ENCODE results near the gene H6PD.

The H6PD gene

GRCh38 chr1:9225411-9225785, 9.2 kb upstream of the H6PD start:
- no peak for DNase-seq
- 90% methylated on average over 5 of the region's 5 CpGs for WGBS
- Histone ChIP-seq H3K4me3 (ENCODE audit: insufficient read depth in 1 of 2, low read depth in 1 of 2, low read length in 2 of 2) (no peak overlapping the region), H3K36me3 (ENCODE audit: control insufficient read depth in 1 of 2, insufficient read depth in 2 of 2, low read depth in 1 of 2, low read length in 2 of 2) (no peaks in the 10 kb centered on the region), H3K9me3 (ENCODE audit: control insufficient read depth, low read length) (no peaks in the 10 kb centered on the region), H2BK12ac (ENCODE audit: low read length in 2 of 2) (no peak overlapping the region), H3K27me3 (ENCODE audit: control insufficient read depth in 1 of 2, insufficient read depth in 1 of 2, low read length in 2 of 2) (peaks cover 0 to 15% of the 10 kb centered on the region in 2 experiments), H3K4me2 (ENCODE audit: low read length, poor library complexity, severe bottlenecking) (no peak overlapping the region), H3K14ac (ENCODE audit: low read length in 2 of 2) (no peak overlapping the region), H4K8ac (ENCODE audit: low read length) (no peak overlapping the region), H2AK5ac (ENCODE audit: low read length, severe bottlenecking) (no peak overlapping the region), H3K23ac (ENCODE audit: low read length in 2 of 2) (no peak overlapping the region), H2AFZ (ENCODE audit: low read depth, low read length) (no peak overlapping the region), H2BK15ac (ENCODE audit: low read depth, poor library complexity, severe bottlenecking) (no peak overlapping the region), H3K79me1 (replicated peaks; ENCODE audit: low read length, poor library complexity, severe bottlenecking) (no peaks in the 10 kb centered on the region), H3K9ac (ENCODE audit: low read length) (no peak overlapping the region), H3K4me1 (ENCODE audit: control insufficient read depth, insufficient read depth, low read depth, low read length) (no peaks in the 10 kb centered on the region), H2BK5ac (ENCODE audit: low read depth, low read length, poor library complexity, severe bottlenecking) (no peak overlapping the region), H3K4ac (ENCODE audit: low read depth in 1 of 2, low read length in 2 of 2) (no peak overlapping the region), H3K18ac (ENCODE audit: low read depth in 1 of 2, low read length in 2 of 2) (no peak overlapping the region), H2BK120ac (ENCODE audit: low read depth, low read length) (no peak overlapping the region), H3K27ac (ENCODE audit: low read length, poor library complexity, severe bottlenecking) (no peak overlapping the region), H4K91ac (ENCODE audit: low read length) (no peak overlapping the region)

GRCh38 chr1:9228609-9229008, 6.0 kb upstream of the H6PD start:
- Histone ChIP-seq H2BK120ac (ENCODE audit: low read depth, low read length) (no peak overlapping the region), H3K14ac (ENCODE audit: low read length in 2 of 2) (no peak overlapping the region), H3K9me3 (ENCODE audit: control insufficient read depth, low read length) (no peaks in the 10 kb centered on the region), H3K18ac (ENCODE audit: low read depth in 1 of 2, low read length in 2 of 2) (no peak overlapping the region), H3K4ac (ENCODE audit: low read depth in 1 of 2, low read length in 2 of 2) (no peak overlapping the region), H4K91ac (ENCODE audit: low read length) (no peak overlapping the region), H3K79me1 (replicated peaks; ENCODE audit: low read length, poor library complexity, severe bottlenecking) (no peaks in the 10 kb centered on the region), H2BK12ac (ENCODE audit: low read length in 2 of 2) (no peak overlapping the region), H2BK5ac (ENCODE audit: low read depth, low read length, poor library complexity, severe bottlenecking) (no peak overlapping the region), H3K4me1 (ENCODE audit: control insufficient read depth, insufficient read depth, low read depth, low read length) (peaks cover 11% of the 10 kb centered on the region), H4K8ac (ENCODE audit: low read length) (no peak overlapping the region), H2BK15ac (ENCODE audit: low read depth, poor library complexity, severe bottlenecking) (no peak overlapping the region), H3K27me3 (ENCODE audit: control insufficient read depth in 1 of 2, insufficient read depth in 1 of 2, low read length in 2 of 2) (peaks cover 0 to 15% of the 10 kb centered on the region in 2 experiments), H3K4me2 (ENCODE audit: low read length, poor library complexity, severe bottlenecking) (no peak overlapping the region), H3K4me3 (ENCODE audit: insufficient read depth in 1 of 2, low read depth in 1 of 2, low read length in 2 of 2) (no peak overlapping the region), H3K9ac (ENCODE audit: low read length) (no peak overlapping the region), H3K36me3 (ENCODE audit: control insufficient read depth in 1 of 2, insufficient read depth in 2 of 2, low read depth in 1 of 2, low read length in 2 of 2) (no peaks in the 10 kb centered on the region), H3K27ac (ENCODE audit: low read length, poor library complexity, severe bottlenecking) (no peak overlapping the region), H2AK5ac (ENCODE audit: low read length, severe bottlenecking) (no peak overlapping the region), H3K23ac (ENCODE audit: low read length in 2 of 2) (no peak overlapping the region), H2AFZ (ENCODE audit: low read depth, low read length) (no peak overlapping the region)
- no peak for DNase-seq
- WGBS, result 93% methylated on average over 1 of the region's 4 CpGs

GRCh38 chr1:9229549-9229948, 5.0 kb upstream of the H6PD start:
- Histone ChIP-seq H3K9ac (ENCODE audit: low read length) (no peak overlapping the region), H3K27me3 (ENCODE audit: control insufficient read depth in 1 of 2, insufficient read depth in 1 of 2, low read length in 2 of 2) (peaks cover 0 to 15% of the 10 kb centered on the region in 2 experiments), H3K9me3 (ENCODE audit: control insufficient read depth, low read length) (no peaks in the 10 kb centered on the region), H2AFZ (ENCODE audit: low read depth, low read length) (no peak overlapping the region), H4K8ac (ENCODE audit: low read length) (no peak overlapping the region), H3K27ac (ENCODE audit: low read length, poor library complexity, severe bottlenecking) (no peak overlapping the region), H3K4ac (ENCODE audit: low read depth in 1 of 2, low read length in 2 of 2) (no peak overlapping the region), H4K91ac (ENCODE audit: low read length) (no peak overlapping the region), H3K36me3 (ENCODE audit: control insufficient read depth in 1 of 2, insufficient read depth in 2 of 2, low read depth in 1 of 2, low read length in 2 of 2) (no peaks in the 10 kb centered on the region), H2BK15ac (ENCODE audit: low read depth, poor library complexity, severe bottlenecking) (no peak overlapping the region), H2BK5ac (ENCODE audit: low read depth, low read length, poor library complexity, severe bottlenecking) (no peak overlapping the region), H3K18ac (ENCODE audit: low read depth in 1 of 2, low read length in 2 of 2) (no peak overlapping the region), H2AK5ac (ENCODE audit: low read length, severe bottlenecking) (no peak overlapping the region), H3K79me1 (replicated peaks; ENCODE audit: low read length, poor library complexity, severe bottlenecking) (no peaks in the 10 kb centered on the region), H2BK12ac (ENCODE audit: low read length in 2 of 2) (no peak overlapping the region), H2BK120ac (ENCODE audit: low read depth, low read length) (no peak overlapping the region), H3K4me1 (ENCODE audit: control insufficient read depth, insufficient read depth, low read depth, low read length) (peaks cover 15% of the 10 kb centered on the region), H3K14ac (ENCODE audit: low read length in 2 of 2) (no peak overlapping the region), H3K23ac (ENCODE audit: low read length in 2 of 2) (no peak overlapping the region), H3K4me3 (ENCODE audit: insufficient read depth in 1 of 2, low read depth in 1 of 2, low read length in 2 of 2) (no peak overlapping the region), H3K4me2 (ENCODE audit: low read length, poor library complexity, severe bottlenecking) (no peak overlapping the region)
- no peak for DNase-seq
- WGBS, result no CpG with 5 or more reads among the region's 6 CpGs

GRCh38 chr1:9230869-9231533, 3.6 kb upstream of the H6PD start:
- H3K36me3 ChIP-seq (ENCODE audit: control insufficient read depth in 1 of 2, insufficient read depth in 2 of 2, low read depth in 1 of 2, low read length in 2 of 2), result no peaks in the 10 kb centered on the region
- no peak overlapping the region for H2BK12ac ChIP-seq (ENCODE audit: low read length in 2 of 2)
- H2AFZ ChIP-seq (ENCODE audit: low read depth, low read length), result no peak overlapping the region
- H3K9ac ChIP-seq (ENCODE audit: low read length), result no peak overlapping the region
- no peak overlapping the region for H2BK5ac ChIP-seq (ENCODE audit: low read depth, low read length, poor library complexity, severe bottlenecking)
- peaks cover 20% of the 10 kb centered on the region for H3K4me1 ChIP-seq (ENCODE audit: control insufficient read depth, insufficient read depth, low read depth, low read length)
- WGBS, result 91% methylated on average over 4 of the region's 7 CpGs
- no peak overlapping the region for H2BK120ac ChIP-seq (ENCODE audit: low read depth, low read length)
- H3K23ac ChIP-seq (ENCODE audit: low read length in 2 of 2), result no peak overlapping the region
- no peak overlapping the region for H3K18ac ChIP-seq (ENCODE audit: low read depth in 1 of 2, low read length in 2 of 2)
- no peak overlapping the region for H2BK15ac ChIP-seq (ENCODE audit: low read depth, poor library complexity, severe bottlenecking)
- no peaks in the 10 kb centered on the region for H3K9me3 ChIP-seq (ENCODE audit: control insufficient read depth, low read length)
- H3K27ac ChIP-seq (ENCODE audit: low read length, poor library complexity, severe bottlenecking), result no peak overlapping the region
- no peak overlapping the region for H3K14ac ChIP-seq (ENCODE audit: low read length in 2 of 2)
- H3K4me2 ChIP-seq (ENCODE audit: low read length, poor library complexity, severe bottlenecking), result no peak overlapping the region
- H4K8ac ChIP-seq (ENCODE audit: low read length), result no peak overlapping the region
- no peak overlapping the region for H4K91ac ChIP-seq (ENCODE audit: low read length)
- DNase-seq, result peak; percentile 51
- H3K27me3 ChIP-seq (ENCODE audit: control insufficient read depth in 1 of 2, insufficient read depth in 1 of 2, low read length in 2 of 2), result peaks cover 0 to 2% of the 10 kb centered on the region in 2 experiments
- no peak overlapping the region for H2AK5ac ChIP-seq (ENCODE audit: low read length, severe bottlenecking)
- H3K4me3 ChIP-seq (ENCODE audit: insufficient read depth in 1 of 2, low read depth in 1 of 2, low read length in 2 of 2), result no peak overlapping the region
- peaks cover 3% of the 10 kb centered on the region for H3K79me1 ChIP-seq (replicated peaks; ENCODE audit: low read length, poor library complexity, severe bottlenecking)
- no peak overlapping the region for H3K4ac ChIP-seq (ENCODE audit: low read depth in 1 of 2, low read length in 2 of 2)
